ENCODE data around the gene RABGAP1L. TPM values are rescaled to one million over a fixed set of nuclear protein-coding genes. Genes with fewer than 3 reads are reported as not detected.

Gene RABGAP1L
- polyA plus RNA-seq, 1 donor (not counting 4 experiments of a cell fraction or from before 2014, with no cell fraction given) = 24.2 TPM

DNA sequence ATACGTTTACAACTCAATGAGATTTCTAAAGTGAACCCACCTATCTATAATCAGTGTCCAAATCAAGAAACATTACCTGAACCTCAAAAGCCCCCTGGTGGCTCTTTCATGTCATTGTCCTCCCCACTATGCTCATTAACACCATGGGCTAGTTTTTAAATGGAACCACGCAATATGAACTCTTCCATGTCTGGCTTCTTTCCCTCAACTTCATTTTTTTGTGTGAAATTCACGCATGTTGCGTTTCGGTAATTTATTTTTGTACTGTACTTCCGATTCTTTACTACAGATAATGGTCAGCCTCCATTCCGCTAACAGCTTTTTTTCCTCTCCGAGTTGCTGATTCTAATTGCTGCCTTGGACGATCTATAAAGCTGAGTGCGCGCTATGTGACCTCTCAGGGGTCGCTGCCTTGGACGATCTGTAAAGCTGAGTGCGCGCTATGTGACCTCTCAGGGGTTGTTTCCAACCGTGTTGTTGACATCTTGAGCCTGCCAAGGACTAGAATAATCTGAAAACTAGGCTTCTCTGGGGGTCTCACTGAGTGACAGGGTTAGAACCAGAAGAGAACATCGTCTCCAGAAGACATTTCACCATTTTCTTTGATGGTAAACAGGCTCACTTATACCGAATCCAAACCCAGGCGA lies 839.4 kb downstream of the RABGAP1L start:
- Histone ChIP-seq H3K4me2 (ENCODE audit: control insufficient read depth, extremely low read depth, insufficient read depth, low read depth, low read length) (peak overlapping the region; percentile 91), H3K79me2 (ENCODE audit: control insufficient read depth, insufficient read depth, low read length) (peaks cover 39% of the 10 kb centered on the region), H3K9me1 (ENCODE audit: control insufficient read depth, extremely low read depth, insufficient read depth, low read length) (peaks cover 3% of the 10 kb centered on the region), H2AFZ (ENCODE audit: control insufficient read depth, low read length) (peak overlapping the region; percentile 99), H3K9ac (ENCODE audit: control insufficient read depth, extremely low read depth, insufficient read depth, low read length) (peak overlapping the region; percentile 100), H3K9me3 (ENCODE audit: control insufficient read depth, low read depth, low read length) (no peaks in the 10 kb centered on the region), H3K27ac (ENCODE audit: control insufficient read depth, insufficient read depth, low read length) (peak overlapping the region; percentile 100), H3K4me3 (ENCODE audit: control insufficient read depth in 2 of 3, extremely low read depth in 1 of 3, insufficient read depth in 2 of 3, low read depth in 1 of 3, low read length in 3 of 3) (peak overlapping the region; percentile 68 to 91 (median 75)), H4K20me1 (ENCODE audit: control insufficient read depth, extremely low read depth, insufficient read depth, low read length) (no peaks in the 10 kb centered on the region), H3K4me1 (ENCODE audit: control insufficient read depth, extremely low read depth, insufficient read depth, low read length) (peaks cover 39% of the 10 kb centered on the region), H3K36me3 (ENCODE audit: control insufficient read depth in 2 of 2, extremely low read depth in 1 of 2, insufficient read depth in 2 of 2, low read length in 2 of 2) (no peaks in the 10 kb centered on the region), H3K27me3 (ENCODE audit: control insufficient read depth, extremely low read depth, insufficient read depth, low read length) (no peaks in the 10 kb centered on the region)
- no peak for TF ChIP-seq EZH2 (IDR thresholded peaks at IDR 0.05; ENCODE audit: low read length)
- TF ChIP-seq, protein P1, sequence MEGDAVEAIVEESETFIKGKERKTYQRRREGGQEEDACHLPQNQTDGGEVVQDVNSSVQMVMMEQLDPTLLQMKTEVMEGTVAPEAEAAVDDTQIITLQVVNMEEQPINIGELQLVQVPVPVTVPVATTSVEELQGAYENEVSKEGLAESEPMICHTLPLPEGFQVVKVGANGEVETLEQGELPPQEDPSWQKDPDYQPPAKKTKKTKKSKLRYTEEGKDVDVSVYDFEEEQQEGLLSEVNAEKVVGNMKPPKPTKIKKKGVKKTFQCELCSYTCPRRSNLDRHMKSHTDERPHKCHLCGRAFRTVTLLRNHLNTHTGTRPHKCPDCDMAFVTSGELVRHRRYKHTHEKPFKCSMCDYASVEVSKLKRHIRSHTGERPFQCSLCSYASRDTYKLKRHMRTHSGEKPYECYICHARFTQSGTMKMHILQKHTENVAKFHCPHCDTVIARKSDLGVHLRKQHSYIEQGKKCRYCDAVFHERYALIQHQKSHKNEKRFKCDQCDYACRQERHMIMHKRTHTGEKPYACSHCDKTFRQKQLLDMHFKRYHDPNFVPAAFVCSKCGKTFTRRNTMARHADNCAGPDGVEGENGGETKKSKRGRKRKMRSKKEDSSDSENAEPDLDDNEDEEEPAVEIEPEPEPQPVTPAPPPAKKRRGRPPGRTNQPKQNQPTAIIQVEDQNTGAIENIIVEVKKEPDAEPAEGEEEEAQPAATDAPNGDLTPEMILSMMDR (optimal IDR thresholded peaks at IDR 0.05 in 1 of 3, IDR thresholded peaks at IDR 0.05 in 1 of 3, conservative IDR thresholded peaks at IDR 0.05 in 1 of 3; ENCODE audit: extremely low read depth in 1 of 3, insufficient read depth in 2 of 3, low read length in 3 of 3) = peak; percentile 46 to 75 (median 46)
- DNase-seq (ENCODE audit: low read depth, low spot score) = peak; percentile 45
- dilution Hi-C loops (cut with MboI; ENCODE audit: extremely low pct_ligation_motif_present, low sequenced_read_pairs) = no loop called here
- FAIRE-seq = peak; percentile 49

GRCh38 chr1:174999216-174999935 lies 840.1 kb downstream of the RABGAP1L start:
- H3K27ac ChIP-seq (ENCODE audit: control insufficient read depth, insufficient read depth, low read length) = peak overlapping the region; percentile 100
- H2AFZ ChIP-seq (ENCODE audit: control insufficient read depth, low read length) = peak overlapping the region; percentile 99
- H3K9me1 ChIP-seq (ENCODE audit: control insufficient read depth, extremely low read depth, insufficient read depth, low read length) = peaks cover 3% of the 10 kb centered on the region
- H3K9ac ChIP-seq (ENCODE audit: control insufficient read depth, extremely low read depth, insufficient read depth, low read length) = peak overlapping the region; percentile 100
- H3K79me2 ChIP-seq (ENCODE audit: control insufficient read depth, insufficient read depth, low read length) = peaks cover 45% of the 10 kb centered on the region
- H4K20me1 ChIP-seq (ENCODE audit: control insufficient read depth, extremely low read depth, insufficient read depth, low read length) = no peaks in the 10 kb centered on the region
- TF ChIP-seq, protein P1 (optimal IDR thresholded peaks at IDR 0.05 in 1 of 3, IDR thresholded peaks at IDR 0.05 in 1 of 3, conservative IDR thresholded peaks at IDR 0.05 in 1 of 3; ENCODE audit: extremely low read depth in 1 of 3, insufficient read depth in 2 of 3, low read length in 3 of 3) = no peak
- no peak for TF ChIP-seq EZH2 (IDR thresholded peaks at IDR 0.05; ENCODE audit: low read length)
- DNase-seq (ENCODE audit: low read depth, low spot score) (peak; percentile 76), FAIRE-seq (peak; percentile 76)
- H3K27me3 ChIP-seq (ENCODE audit: control insufficient read depth, extremely low read depth, insufficient read depth, low read length) = no peaks in the 10 kb centered on the region
- peak overlapping the region; percentile 91 for H3K4me2 ChIP-seq (ENCODE audit: control insufficient read depth, extremely low read depth, insufficient read depth, low read depth, low read length)
- peaks cover 39% of the 10 kb centered on the region for H3K4me1 ChIP-seq (ENCODE audit: control insufficient read depth, extremely low read depth, insufficient read depth, low read length)
- dilution Hi-C loops (cut with MboI; ENCODE audit: extremely low pct_ligation_motif_present, low sequenced_read_pairs) = no loop called here
- no peaks in the 10 kb centered on the region for H3K9me3 ChIP-seq (ENCODE audit: control insufficient read depth, low read depth, low read length)
- H3K36me3 ChIP-seq (ENCODE audit: control insufficient read depth in 2 of 2, extremely low read depth in 1 of 2, insufficient read depth in 2 of 2, low read length in 2 of 2) = no peaks in the 10 kb centered on the region
- H3K4me3 ChIP-seq (ENCODE audit: control insufficient read depth in 2 of 3, extremely low read depth in 1 of 3, insufficient read depth in 2 of 3, low read depth in 1 of 3, low read length in 3 of 3) = peak overlapping the region; percentile 75 to 97 (median 96)

Data from keratinocyte (primary cell).